Dendritic cell treated with granulocyte-macrophage colony-stimulating factor and Interleukin-4, amounts not matched to agents 40 ng/mL and 50 ng/mL, for 4 days (primary cell): Measurements from ENCODE around the gene PXN.
A peak's percentile ranks its signal among the peaks of the same experiment; 100 is the strongest.

Experiments used
- H3K27ac Mint-ChIP-seq: one replicate; pipeline ENCODE4 v1.8.0; 2022; ENCODE audit warnings: mild to moderate bottlenecking, mixed read lengths
- H3K27me3 Mint-ChIP-seq: one replicate; pipeline ENCODE4 v1.8.0; 2022; ENCODE audit warnings: mild to moderate bottlenecking, mixed read lengths
- H3K36me3 Mint-ChIP-seq: one replicate; pipeline ENCODE4 v1.8.0; 2022; ENCODE audit warnings: low read depth, mixed read lengths
- H3K4me1 Mint-ChIP-seq: one replicate; pipeline ENCODE4 v1.8.0; 2022; ENCODE audit warnings: low read depth, mixed read lengths
- H3K4me3 Mint-ChIP-seq: one replicate; pipeline ENCODE4 v1.8.0; 2022; ENCODE audit warnings: mild to moderate bottlenecking, moderate library complexity, mixed read lengths
- H3K9me3 Mint-ChIP-seq: one replicate; pipeline ENCODE4 v1.8.0; 2022; ENCODE audit warnings: mixed read lengths
- intact Hi-C: fragments of 100-400 bp; cut with micrococcal nuclease; formaldehyde crosslinking; loops from one replicate; pipeline ENCODE4 v1.15.0; 2022

PXN gene

DNA sequence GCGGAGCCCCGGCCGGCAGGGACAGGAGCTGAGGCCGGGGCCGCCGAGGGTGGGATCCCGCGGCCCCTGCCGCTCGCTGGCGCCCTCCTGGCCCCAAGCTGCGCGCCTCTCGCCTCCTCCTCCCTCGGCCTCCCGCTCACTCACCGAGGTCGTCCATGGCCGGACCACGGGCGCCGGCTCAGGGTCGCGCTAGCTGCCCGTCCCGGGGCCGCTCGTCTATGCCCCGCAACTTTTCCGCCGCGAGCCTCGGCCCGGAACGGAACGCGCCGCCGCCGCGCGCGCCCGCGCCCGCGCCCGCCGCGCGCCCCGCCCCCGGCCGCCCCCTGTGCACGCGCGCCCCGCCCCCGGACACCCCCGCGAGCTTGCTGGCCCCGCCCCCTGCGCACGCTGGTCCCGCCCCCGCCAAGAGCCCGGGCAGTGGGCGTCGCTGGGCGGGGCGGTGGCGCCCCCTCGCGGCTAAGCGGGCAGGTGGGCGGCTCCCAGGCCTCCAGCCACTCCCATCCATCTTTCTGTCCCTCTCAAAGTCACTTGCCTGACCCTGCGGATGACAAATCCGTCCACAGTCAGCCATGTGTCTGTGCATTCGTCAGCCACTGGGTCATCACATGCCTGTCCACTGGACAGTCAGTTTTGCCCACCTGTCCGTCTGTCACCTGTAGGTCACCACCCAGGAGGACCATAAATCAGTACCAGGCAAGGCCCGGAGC is at the start of gene PXN:
TSS of gene PXN (minus strand) at position 258 of the 707 bp plus-strand sequence. CDS start at position 157, 101 bp downstream.
- H3K9me3 Mint-ChIP-seq, result no peaks in the 10 kb centered on the region
- peak within 1 kb of the TSS; percentile 94 for H3K4me3 Mint-ChIP-seq
- peaks cover 2% of the 10 kb centered on the region for H3K27me3 Mint-ChIP-seq

DNA sequence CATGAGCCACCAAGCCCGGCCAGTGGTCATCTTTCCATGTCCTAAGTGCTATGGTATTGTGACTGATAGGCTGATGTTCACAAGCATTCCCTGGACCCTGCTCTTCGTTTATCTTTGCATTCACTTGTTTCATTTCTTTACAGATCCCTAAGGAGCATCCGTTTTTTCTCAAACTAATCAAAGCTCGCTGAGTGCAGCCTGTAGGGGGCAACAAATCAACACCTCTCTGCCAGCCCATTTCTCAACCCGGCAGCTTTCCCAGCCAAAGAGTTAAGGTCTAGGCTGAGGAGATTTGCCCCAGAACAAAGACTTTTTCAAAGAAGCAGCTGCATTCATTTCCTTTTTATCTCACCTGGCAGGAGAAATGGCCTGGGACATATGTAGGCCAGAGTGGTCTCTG is 48.7 kb upstream of the PXN start:
- Mint-ChIP-seq H3K36me3 (no peaks in the 10 kb centered on the region), H3K4me1 (peaks cover 15% of the 10 kb centered on the region), H3K4me3 (no peak overlapping the region), H3K27ac (no peak overlapping the region), H3K9me3 (no peaks in the 10 kb centered on the region), H3K27me3 (no peaks in the 10 kb centered on the region)
- intact Hi-C loops, result no loop called here

More for the DNA sequence above, at the start of gene PXN:
- peaks cover 57% of the 10 kb centered on the region for H3K4me1 Mint-ChIP-seq
- intact Hi-C loops, result loop anchor here (1.0 to 2.0 kb wide), 3 partner anchors 32 to 65 kb away; partner anchors contain the start of gene RPLP0
- peak within 1 kb of the TSS; percentile 91 for H3K27ac Mint-ChIP-seq
- peaks cover 10% of the 10 kb centered on the region for H3K36me3 Mint-ChIP-seq

DNA sequence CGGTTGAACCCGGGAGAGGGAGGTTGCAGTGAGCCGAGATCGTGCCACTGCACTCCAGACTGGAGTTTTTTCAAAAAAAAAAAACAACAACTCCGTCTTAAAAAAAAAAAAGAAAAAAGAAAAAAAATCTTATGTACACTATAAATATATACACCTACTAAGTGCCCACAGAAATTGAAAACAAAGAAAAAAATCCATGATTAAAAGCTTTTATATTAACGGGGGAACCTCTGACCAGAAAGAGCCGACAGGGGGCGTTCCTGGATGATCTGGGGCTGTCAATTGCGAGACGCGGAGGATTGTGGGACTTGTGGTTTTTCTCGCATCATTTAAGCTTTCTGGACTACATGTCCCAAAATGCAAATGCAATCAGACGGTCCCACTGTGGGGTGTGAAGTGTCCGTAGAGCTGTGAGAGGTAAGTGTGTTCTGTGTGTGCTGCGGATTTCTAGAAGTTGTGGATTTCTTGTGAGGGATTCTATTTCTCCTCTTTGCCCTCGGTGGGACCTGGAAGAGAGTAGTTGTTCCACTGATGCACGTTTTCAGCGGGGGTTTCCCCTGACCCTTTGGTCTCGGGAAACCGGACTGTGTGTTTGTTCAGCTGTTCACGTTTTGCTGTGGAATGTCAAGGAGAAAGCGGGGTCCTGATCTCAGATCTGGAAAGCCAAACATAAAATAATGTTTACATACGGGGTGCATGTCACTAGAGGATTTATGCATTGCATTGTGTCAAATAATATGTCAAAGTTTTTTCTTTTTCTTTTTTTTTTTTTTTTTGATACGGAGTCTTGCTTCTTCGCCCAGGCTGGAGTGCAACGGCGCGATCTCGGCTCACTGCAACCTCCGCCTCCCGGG is 36.7 kb upstream of the PXN start, which contains the start of gene SIRT4:
TSS of gene SIRT4 (plus strand) at position 360 of the 854 bp plus-strand sequence. CDS start 1,241 bp downstream, outside the sequence.
- Mint-ChIP-seq H3K36me3 (no peaks in the 10 kb centered on the region), H3K4me1 (peaks cover 5% of the 10 kb centered on the region), H3K4me3 (peak within 1 kb of the TSS; percentile 84), H3K9me3 (no peaks in the 10 kb centered on the region), H3K27ac (peak within 1 kb of the TSS; percentile 86), H3K27me3 (no peaks in the 10 kb centered on the region)
- intact Hi-C loops, result loop anchor here (1.0 kb wide), 2 partner anchors 9 to 15 kb away; partner anchors contain the start of gene RNU4-1

DNA sequence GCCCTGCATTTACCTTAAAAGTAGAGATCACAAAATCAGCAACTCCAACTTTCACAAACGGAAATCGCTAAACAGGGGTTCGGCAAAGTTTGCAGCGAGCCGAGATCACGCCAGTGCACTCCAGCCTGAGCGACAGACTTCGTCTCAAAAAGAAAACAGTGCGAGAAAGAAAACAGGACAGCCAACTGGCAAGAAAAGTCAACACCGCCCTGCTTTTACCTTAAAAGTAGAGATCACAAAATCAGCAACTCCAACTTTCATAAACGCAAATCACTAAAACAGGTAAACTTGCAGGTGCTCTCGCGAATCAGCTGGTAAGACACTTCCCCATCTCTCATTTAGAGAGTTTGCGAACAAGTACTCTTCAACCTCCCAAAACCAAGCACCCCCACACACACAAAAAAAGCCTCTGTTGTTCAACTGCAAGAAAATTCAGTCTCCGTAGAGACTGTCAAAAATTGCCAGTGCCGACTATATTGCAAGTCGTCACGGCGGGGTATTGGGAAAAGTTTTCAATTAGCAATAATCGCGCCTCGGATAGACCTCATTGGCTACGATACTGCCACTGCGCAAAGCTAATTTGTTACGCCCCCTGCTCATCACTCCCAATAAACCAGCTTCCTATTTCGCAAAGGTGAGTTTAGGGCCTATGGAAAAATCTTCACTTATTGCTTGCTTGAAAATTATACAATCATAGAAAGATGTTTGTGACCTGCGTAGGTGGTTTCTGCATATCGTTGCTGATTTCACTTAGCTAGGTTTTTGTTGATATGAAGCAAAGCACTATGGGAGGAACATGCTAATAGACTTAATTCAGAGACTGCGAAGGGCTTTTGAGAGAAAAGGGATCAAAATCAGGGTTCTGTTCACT is 27.4 kb upstream of the PXN start, which contains the start of gene RNU4-1:
TSS of gene RNU4-1 (minus strand) at position 577 of the 871 bp plus-strand sequence.
- peaks cover 2% of the 10 kb centered on the region for H3K27me3 Mint-ChIP-seq
- H3K9me3 Mint-ChIP-seq, result no peaks in the 10 kb centered on the region
- no peak within 1 kb of the TSS for H3K27ac Mint-ChIP-seq
- no peaks in the 10 kb centered on the region for H3K4me1 Mint-ChIP-seq
- intact Hi-C loops, result loop anchor here (1.0 kb wide), 1 partner anchor 9 kb away; the partner anchor contains the start of gene SIRT4
- H3K4me3 Mint-ChIP-seq, result no peak within 1 kb of the TSS
- H3K36me3 Mint-ChIP-seq, result no peaks in the 10 kb centered on the region

DNA sequence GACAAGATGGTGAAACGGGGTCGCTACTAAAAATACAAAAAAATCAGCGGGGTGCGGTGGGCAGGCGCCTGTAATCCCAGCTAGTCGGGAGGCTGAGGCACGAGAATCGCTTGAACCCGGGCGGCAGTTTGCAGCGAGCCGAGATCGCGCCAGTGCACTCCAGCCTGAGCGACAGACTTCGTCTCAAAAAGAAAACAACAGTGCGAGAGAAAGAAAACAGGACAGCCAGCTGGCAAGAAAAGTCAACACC is 26.8 kb upstream of the PXN start:
- intact Hi-C loops, result no loop called here

DNA sequence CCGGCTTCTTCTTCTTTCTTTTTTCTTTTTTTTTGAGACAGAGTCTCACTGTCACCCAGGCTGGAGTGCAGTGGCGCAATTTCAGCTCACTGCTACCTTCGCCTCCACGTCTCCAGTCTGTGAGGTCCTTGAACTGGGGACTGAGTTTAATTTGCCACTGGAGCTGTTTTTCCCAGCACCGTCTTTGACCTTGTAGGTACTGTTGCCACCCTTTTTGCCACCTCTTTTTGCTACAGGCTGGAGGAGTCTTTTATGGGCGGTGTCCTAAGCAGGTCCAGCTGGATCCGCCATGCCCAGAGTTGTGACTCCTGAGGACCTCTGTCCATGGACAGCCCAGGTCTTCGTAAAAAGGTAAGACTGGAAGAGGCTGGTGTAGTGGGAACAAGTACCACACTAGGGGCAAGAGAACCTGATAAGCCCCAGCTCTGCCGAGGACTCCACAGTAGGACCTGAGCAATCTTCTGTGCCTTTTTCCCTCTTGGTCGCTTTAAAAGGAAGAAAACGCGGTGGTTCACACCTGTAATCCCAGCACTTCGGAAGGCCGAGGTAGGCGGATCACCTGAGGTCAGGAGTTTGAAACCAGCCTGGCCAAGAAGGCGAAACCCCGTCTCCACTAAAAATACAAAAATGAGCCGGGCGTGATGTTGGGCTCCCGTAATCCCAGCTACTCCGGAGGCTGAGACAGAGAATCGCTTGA is 25.2 kb upstream of the PXN start:
- Mint-ChIP-seq H3K27me3 (peaks cover 14% of the 10 kb centered on the region), H3K9me3 (no peaks in the 10 kb centered on the region), H3K36me3 (no peaks in the 10 kb centered on the region), H3K4me1 (no peaks in the 10 kb centered on the region), H3K4me3 (no peak overlapping the region), H3K27ac (no peak overlapping the region)
- intact Hi-C loops, result loop anchor here (1.0 kb wide), 1 partner anchor 62 kb away; no protein-coding TSS in a partner anchor

More for the DNA sequence above, 26.8 kb upstream of the PXN start:
- Mint-ChIP-seq H3K27ac (no peak overlapping the region), H3K4me1 (no peaks in the 10 kb centered on the region), H3K36me3 (no peaks in the 10 kb centered on the region), H3K9me3 (no peaks in the 10 kb centered on the region), H3K27me3 (peaks cover 6% of the 10 kb centered on the region), H3K4me3 (no peak overlapping the region)

DNA sequence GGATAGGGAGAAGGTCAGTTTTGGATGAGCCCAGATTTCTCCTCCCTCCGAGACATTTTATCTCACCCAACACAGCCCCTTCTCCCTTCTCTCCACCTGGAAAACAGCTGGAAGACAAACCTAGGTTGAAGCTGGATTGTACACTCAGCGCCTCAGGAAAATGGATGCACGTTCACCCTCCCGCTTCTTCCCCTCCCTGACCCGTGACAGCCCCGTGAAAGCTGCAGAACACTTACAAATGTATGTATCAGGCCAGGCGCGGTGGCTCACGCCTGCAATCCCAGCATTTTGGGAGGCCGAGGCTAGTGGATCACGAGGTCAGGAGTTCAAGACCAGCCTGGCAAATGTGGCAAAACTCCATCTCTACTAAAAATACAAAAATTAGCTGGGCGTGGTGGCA is 22.0 kb upstream of the PXN start:
- Mint-ChIP-seq H3K27ac (no peak overlapping the region), H3K27me3 (peaks cover 22% of the 10 kb centered on the region), H3K4me1 (no peaks in the 10 kb centered on the region), H3K36me3 (no peaks in the 10 kb centered on the region), H3K4me3 (no peak overlapping the region), H3K9me3 (no peaks in the 10 kb centered on the region)
- intact Hi-C loops, result no loop called here

DNA sequence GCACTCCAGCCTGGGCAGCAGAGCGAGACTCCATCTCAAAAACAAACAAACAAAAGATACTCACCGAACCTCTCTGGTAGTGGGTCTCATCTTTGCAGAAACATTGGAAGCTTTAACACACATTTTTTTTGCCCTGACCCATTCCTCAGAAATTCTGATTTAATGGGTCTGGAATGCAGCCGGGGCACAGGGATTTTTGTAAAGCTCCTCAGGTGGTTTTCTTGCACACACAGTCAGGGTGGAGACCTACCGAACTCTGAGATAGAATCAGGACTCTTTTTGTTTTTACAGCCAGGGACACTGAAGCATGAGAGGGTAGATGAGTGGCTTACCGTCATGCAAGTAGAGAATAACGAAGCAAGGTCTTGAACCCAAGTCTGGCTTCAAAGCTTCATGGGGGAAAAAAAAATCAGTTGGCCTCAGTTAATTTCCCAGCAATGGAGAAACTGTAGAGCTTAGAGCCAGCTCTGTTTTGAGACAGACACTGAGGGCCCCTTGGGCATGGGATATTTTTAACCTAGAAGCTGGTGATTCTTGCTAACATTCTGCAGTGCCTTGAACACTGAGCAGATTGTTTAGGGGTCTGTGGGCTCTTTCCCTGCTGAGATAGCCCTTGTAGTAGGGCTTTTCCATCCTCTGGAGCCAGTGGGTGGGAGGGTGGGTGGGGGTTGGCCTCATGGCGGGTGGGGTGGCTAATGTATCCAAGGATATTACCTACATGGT is 21.4 kb upstream of the PXN start:
- intact Hi-C loops, result no loop called here
- Mint-ChIP-seq H3K4me3 (no peak overlapping the region), H3K4me1 (no peaks in the 10 kb centered on the region), H3K36me3 (no peaks in the 10 kb centered on the region), H3K9me3 (no peaks in the 10 kb centered on the region), H3K27me3 (peaks cover 22% of the 10 kb centered on the region), H3K27ac (no peak overlapping the region)

DNA sequence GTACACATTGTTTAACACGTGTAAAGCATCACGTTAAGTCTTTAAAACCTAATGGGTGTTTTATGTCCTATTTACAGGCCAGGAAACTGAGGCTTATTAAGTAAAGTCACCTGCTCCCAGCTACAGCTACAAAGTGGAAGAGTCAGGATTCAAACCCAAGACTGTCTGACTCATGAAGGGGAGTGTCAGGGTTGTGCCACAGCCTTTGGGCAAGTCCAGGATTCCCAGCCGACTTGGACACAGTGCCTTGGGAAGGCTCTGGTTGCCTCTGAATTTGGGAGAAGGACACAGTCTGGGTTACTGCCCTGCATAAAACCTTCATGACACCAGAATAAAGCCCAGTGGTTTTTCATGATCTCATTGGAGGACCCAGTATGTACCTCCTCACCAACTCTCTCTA is 18.9 kb upstream of the PXN start:
- H3K4me1 Mint-ChIP-seq, result no peaks in the 10 kb centered on the region
- no peaks in the 10 kb centered on the region for H3K36me3 Mint-ChIP-seq
- H3K27me3 Mint-ChIP-seq, result peaks cover 25% of the 10 kb centered on the region
- H3K4me3 Mint-ChIP-seq, result no peak overlapping the region
- H3K27ac Mint-ChIP-seq, result no peak overlapping the region
- intact Hi-C loops, result no loop called here
- no peaks in the 10 kb centered on the region for H3K9me3 Mint-ChIP-seq

DNA sequence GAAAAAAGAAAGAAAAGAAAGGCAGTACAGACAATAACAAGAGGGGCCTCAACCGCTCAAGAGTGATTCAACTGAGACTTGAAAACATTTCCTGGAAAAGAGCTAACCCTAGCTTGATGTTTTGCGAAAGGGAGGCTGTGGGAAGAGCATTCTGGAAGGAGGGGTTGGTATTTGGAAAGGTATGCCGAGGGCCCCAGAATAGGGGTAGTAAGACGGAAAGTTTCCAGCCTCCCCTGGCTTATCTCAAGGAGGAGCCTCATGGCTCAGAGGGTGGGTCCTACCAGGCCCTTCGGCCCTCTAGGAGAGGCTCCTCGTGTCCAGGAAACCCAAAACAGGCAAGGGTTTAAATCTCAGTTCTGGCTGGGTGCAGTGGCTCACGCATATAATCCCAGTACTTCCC is 17.8 kb upstream of the PXN start:
- H3K27ac Mint-ChIP-seq, result no peak overlapping the region
- no peaks in the 10 kb centered on the region for H3K9me3 Mint-ChIP-seq
- H3K36me3 Mint-ChIP-seq, result no peaks in the 10 kb centered on the region
- H3K4me3 Mint-ChIP-seq, result no peak overlapping the region
- peaks cover 25% of the 10 kb centered on the region for H3K27me3 Mint-ChIP-seq
- no peaks in the 10 kb centered on the region for H3K4me1 Mint-ChIP-seq
- intact Hi-C loops, result no loop called here

DNA sequence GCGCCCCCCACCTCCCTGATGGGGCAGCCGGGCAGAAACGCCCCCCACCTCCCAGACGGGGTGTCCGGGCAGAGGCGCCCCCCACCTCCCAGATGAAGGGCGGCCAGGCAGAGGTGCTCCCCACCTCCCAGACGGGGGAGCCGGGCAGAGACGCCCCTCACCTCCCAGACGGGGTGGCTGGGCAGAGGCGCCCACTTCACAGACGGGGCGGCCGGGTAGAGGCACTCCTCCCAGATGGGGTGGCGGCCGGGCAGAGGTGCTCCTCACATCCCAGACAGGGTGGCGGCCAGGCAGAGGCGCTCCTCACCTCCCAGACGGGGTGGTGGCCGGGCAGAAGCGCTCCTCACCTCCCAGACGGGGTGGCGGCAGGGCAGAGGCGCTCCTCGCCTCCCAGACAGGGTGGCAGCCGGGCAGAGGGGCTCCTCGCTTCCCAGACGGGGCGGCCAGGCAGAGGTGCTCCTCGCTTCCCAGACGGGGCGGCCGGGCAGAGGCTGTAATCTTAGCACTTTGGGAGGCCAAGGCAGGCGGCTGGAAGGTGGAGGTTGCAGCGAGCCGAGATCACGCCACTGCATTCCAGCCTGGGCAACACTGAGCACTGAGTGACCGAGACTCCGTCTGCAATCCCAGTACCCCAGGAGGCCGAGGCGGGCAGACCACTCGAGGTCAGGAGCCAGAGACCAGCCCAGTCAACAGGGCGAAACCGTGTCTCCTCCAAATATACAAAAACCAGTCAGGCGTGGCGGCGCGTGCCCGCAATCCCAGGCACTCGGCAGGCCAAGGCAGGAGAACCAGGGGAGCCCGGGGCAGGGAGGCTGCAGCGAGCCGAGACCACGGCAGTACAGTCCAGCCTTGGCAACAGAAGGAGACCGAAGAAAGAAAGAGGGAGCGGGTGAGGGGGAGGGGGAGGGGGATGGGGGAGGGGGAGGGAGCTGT is 12.9 kb upstream of the PXN start:
- Mint-ChIP-seq H3K4me3 (no peak overlapping the region), H3K27me3 (peaks cover 7% of the 10 kb centered on the region), H3K27ac (no peak overlapping the region), H3K9me3 (no peaks in the 10 kb centered on the region), H3K36me3 (no peaks in the 10 kb centered on the region), H3K4me1 (no peaks in the 10 kb centered on the region)
- intact Hi-C loops, result no loop called here

DNA sequence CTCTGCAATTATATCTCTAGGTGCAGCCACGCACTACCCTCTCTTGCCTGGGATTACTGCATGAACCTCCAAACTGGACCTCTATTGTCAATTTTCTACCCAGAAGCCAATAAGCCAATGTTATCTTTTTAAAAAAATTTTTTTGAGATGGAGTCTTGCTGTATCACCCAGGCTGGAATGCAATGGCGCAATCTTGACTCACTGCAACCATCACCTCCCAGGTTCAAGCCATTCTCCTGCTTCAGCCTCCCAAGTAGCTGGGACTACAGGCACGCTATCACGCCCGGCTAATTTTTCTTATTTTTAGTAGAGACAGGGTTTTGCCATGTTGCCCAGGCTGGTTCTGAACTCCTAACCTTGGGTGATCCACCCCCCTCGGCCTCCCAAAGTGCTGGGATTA is 11.2 kb upstream of the PXN start:
- H3K4me3 Mint-ChIP-seq, result no peak overlapping the region
- no peaks in the 10 kb centered on the region for H3K9me3 Mint-ChIP-seq
- no peak overlapping the region for H3K27ac Mint-ChIP-seq

More for the DNA sequence above, 11.2 kb upstream of the PXN start:
- Mint-ChIP-seq H3K27me3 (peaks cover 13% of the 10 kb centered on the region), H3K4me1 (no peaks in the 10 kb centered on the region), H3K36me3 (no peaks in the 10 kb centered on the region)
- intact Hi-C loops, result no loop called here
